ENCODE measurements around the gene DIP2C. TPM values are rescaled to one million over a fixed set of nuclear protein-coding genes. Genes with fewer than 3 reads are reported as not detected.
"Not testable (repeated sequence)": the region's sequence is repeated elsewhere in the genome, so short reads cannot be mapped to it uniquely, and the experiment has no call there.

DIP2C gene
- total RNA-seq, 2 donors from 2014 or later: 11.0 to 12.2 TPM

DNA sequence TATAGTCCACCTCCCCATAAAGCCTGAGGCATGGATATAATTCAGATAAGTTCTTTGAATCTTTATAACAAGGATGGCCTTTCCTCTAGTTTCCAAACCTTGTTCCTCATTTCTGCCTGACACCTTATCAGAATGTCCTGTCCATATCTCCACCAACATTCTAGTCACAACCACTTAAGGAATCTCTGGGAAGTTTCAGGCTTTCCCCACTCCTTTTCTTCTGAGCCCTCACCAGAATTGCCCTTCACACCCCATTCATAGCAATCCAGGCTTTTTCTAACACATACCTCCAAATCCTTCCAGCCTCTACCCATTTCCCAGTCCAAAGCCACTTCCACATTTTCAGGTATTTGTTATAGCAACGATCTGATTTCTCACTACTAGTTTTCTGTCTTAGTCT is 18.0 kb upstream of the DIP2C start:
- intact Hi-C loops (cut with DNase I, micrococcal nuclease): no loop called here
- no peak for ATAC-seq
- no peak for DNase-seq

DNA sequence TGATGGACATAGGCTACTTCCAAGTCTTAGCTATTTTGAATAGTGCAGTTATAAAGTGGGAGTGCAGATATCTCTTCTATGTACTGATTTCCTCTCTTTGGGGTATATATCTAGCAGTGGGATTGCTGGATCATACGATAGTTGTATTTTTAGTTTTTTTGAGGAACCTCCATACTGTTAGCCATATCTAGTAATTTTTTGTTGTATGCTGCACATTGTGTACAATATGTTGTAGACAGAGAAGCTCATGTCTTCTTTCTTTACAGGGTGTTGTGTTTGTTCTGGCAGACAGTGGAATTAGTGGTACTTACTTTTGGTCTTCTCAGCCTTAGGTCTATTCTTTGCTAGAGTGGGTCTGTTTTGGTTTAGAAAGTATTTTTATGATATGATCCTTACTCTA is 13.7 kb upstream of the DIP2C start:
- intact Hi-C loops (cut with DNase I, micrococcal nuclease): no loop called here
- DNase-seq: no peak
- no peak for ATAC-seq

DNA sequence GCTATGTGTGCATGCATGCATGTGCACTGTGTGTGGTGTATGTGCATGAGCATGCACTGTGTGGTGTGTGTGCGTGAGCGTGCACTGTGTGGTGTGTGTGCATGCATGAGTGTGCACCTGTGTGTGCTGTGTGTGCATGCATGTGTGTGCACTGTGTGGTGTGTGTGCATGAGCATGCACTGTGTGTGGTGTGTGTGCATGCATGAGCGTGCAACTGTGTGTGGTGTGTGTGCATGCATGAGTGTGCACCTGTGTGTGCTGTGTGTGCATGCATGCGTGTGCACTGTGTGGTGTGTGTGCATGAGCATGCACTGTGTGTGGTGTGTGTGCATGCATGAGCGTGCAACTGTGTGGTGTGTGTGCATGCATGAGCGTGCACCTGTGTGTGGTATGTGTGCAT is 10.7 kb upstream of the DIP2C start:
- DNase-seq; ATAC-seq; intact Hi-C loops (cut with DNase I, micrococcal nuclease): not testable (repeated sequence)

DNA sequence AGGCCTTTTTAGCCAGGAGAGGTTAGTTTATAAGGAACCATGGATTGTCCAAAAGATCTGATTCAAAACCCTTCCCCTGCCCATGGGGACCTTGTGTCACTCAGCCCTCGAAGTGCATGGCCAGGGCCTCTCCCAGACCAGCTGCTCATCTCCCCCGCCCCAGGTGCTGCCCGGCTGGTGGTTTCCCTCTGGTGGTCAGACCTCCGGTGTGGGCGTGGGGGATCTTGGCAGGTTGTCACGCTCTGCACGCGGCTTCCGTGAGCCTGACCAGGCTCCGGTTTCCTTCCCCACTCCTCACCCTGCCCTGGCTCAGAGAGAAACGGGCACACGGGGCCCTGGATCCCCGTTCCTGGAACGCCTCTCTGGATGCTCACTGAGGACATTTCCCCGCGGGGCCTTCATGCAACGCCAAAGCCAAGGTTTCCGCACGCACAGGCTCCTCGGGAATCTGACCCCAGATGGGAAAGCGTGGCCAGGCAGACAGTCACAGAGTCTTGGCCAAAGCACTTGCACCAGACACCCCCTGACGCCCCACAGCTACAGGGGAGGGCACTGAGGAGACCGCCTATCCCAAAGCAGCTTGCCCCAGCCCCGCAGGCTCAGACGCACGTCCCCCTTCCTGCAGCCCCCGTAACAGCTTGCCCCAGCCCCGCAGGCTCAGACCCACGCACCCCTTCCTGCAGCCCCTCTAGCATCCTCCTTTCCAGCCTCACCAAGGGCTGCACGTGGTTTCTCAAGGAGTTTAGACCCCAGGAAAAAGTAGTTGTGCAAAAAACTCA is 7.8 kb upstream of the DIP2C start:
- DNase-seq: no peak
- no peak for ATAC-seq
- intact Hi-C loops (cut with DNase I, micrococcal nuclease): no loop called here

DNA sequence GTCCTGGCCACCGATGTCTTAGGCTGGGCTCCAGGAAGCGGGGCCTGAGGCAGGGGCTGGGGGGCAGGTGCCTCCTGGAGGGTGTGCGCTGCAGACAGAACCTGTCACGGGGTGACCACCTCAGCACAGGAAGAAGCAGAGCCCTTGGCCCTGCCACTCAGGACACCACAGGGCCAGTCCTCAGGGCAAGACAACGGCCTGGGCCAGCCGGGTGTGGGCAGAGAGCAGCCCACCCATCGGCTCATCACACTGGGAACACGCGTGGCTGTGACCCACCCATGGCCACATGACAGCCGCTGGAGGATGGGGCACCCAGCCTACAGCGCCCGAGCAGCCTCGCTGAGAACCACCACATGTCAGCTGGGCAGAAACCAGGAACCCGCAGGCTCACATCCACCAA is 5.9 kb upstream of the DIP2C start:
- DNase-seq: no peak
- intact Hi-C loops (cut with DNase I, micrococcal nuclease): no loop called here
- ATAC-seq: no peak

DNA sequence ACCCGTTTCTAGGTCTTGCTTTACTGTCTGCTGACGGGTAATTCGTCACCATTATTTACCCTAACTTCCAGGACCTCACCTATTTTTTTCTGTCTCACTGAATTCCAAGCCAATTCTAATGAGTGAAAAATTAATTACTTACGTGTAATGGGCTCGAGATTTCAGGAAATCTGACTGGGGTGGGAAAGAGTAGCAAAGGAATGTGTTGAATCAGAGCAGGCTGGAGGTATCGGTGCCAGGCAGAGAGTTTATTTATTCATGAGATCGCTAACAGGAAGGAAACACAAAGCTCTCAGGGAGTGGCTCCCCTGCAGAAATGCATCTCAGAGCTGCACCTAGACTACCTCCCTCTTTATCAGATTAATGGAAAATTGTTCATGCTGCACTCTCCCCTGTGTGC is 4.0 kb upstream of the DIP2C start:
- peak; percentile 48 for ATAC-seq
- intact Hi-C loops (cut with DNase I, micrococcal nuclease): no loop called here
- no peak for DNase-seq

DNA sequence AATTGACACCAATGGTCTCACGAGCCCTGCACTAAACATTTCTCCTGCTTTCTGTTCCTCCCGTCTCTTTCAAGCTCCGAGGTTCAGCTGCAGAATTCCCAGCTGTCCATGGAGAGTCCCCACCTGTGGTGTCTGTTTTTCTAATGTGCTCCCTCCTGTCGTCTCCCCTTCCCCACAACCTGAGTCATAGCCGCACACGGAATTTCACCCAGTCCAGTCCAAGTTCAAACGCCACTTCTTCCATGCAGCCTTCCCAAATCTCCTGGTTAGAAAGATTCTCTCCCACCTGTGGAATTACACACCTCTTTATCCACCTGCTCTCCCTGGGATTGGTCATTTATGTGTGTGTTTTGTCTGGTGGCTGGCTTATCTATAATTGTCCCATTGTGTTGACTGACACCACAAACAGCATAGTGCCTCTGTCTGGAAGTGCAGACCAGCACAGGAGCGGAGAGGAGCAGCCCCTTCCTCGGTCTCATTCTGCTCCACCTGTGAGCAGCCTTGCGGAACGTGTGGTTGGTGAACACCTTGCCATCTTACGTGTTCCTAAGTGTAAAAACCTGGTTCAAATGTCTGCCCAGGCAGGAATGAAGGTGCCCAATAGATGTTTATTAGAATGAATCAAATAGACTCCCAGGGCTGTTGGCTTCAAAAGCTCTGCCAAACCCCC is 3.3 kb upstream of the DIP2C start:
- intact Hi-C loops (cut with DNase I, micrococcal nuclease): no loop called here

DNA sequence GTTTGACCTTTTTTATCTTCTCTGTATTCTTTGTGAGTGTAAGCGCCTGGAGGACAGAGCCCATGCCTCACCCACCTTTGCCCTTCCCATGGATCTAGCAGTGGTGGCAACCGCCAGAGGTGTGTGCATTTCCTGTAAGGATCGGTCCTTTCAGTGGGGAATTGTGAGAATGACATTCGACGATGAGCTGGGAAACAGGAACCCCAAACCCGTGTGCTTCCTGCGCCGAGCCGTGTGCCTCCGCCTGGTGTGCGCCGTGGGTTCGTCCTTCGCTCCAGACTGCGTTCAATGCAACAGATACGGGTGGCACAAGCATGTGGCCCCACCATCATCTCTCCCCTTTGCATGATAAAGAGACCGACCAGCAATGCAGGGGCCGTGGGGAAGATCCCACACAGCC is 1.7 kb upstream of the DIP2C start:
- no peak for ATAC-seq
- no peak for DNase-seq
- intact Hi-C loops (cut with DNase I, micrococcal nuclease): no loop called here

More for the DNA sequence above, 3.3 kb upstream of the DIP2C start:
- ATAC-seq (no peak), DNase-seq (no peak)

DNA sequence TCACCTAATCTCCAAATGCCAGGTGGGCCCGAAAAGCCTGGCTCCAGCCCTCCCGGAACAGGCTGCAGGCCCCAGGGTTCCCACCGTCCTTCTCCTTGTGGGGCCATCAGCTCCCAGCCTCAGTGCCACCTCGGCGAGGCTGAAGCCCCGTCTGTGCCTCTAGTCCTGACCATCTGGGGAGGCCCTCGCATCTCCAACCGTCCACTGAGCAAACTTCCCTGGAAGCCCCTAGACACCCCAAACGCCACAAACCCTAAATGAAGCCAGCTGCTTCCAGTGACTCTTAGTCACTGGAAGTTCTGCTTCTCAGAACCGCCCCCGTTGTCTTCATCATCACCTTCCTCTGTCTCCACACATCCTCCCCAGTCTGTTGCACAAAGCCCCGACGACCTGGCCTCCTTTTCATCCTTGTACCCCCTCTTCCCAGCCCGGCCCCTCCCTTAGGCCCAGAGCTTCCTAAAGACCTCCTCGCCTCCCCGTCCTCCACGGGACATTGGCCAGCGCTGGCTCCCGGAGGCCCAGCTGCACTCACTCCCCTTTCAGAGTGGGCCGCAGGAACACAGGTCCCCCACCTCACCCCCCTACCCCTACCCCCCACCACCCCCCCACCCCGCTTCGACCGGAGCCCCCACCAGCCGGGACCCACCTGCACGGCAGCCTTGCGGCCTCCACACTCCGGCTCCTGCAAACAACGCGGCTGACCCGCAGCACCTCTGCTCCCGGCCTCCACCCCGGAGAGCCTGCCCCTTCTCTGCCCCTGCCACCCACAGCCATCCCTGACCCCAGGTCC is 1.1 kb upstream of the DIP2C start:
- intact Hi-C loops (cut with DNase I, micrococcal nuclease): no loop called here
- ATAC-seq (no peak), DNase-seq (no peak)

DNA sequence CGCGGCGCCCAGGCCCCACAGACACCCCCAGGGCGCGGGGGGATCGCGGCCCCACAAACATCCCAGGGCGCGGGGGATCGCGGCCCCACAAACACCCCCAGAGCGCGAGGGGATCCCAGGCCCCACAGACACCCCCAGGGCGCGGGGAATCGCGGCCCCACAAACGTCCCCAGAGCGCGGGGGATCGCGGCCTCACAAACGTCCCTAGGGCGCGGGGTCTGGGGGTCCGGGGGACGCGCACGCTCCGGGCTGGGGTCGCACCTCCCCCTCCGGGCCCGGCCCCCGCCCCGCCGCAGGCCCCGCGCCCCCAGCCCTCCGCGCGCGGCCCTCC is 382 bp downstream of the DIP2C start:
- DNase-seq: no peak
- intact Hi-C loops (cut with DNase I, micrococcal nuclease): loop anchor here in 1 of 2 donors (10.0 kb wide), 1 partner anchor 184 kb away; no protein-coding TSS in a partner anchor
- peak; percentile 1 for ATAC-seq

DNA sequence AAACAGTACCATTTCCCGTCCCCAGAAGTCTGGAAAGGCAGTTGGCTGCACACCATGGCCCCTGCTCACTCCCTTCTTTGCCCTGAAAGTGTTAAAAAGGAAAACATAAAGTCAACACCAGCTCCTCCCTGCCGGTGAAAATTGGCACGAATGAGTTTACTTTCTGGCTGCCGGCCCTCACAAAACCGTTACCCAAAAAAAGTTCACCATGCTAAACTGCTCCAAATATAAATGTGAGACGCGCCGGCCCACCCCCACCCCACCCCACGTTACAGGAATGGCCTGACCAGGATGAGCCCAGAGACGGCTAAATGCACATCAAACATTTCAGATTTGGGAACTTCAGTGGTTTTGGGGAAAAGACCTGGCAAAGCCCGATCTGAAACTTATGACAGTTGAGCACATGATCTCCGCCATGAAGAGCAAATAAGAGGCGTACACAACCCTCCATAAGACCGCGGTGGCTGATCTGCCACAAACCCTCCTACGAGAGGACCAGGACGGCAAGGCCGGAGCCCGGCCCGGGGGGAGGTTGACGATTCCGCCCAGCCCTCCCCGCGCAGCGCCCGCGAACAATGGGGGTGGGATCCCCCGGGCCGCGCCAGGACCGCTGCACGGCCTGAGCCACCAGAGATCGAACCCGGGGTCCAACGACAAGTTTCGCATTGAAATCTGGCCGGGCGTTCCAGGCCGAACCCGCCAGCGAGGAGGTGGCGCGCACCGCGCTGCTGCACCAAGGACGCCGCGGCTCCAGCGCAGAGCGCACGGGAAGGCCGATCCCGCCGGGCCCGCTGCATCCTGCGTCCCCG is 952 bp downstream of the DIP2C start:
- ATAC-seq (peak; percentile 55), DNase-seq (peak in 1 of 2 donors; percentile 52)
- intact Hi-C loops (cut with DNase I, micrococcal nuclease): loop anchor here in 1 of 2 donors (10.0 kb wide), 1 partner anchor 184 kb away; no protein-coding TSS in a partner anchor

DNA sequence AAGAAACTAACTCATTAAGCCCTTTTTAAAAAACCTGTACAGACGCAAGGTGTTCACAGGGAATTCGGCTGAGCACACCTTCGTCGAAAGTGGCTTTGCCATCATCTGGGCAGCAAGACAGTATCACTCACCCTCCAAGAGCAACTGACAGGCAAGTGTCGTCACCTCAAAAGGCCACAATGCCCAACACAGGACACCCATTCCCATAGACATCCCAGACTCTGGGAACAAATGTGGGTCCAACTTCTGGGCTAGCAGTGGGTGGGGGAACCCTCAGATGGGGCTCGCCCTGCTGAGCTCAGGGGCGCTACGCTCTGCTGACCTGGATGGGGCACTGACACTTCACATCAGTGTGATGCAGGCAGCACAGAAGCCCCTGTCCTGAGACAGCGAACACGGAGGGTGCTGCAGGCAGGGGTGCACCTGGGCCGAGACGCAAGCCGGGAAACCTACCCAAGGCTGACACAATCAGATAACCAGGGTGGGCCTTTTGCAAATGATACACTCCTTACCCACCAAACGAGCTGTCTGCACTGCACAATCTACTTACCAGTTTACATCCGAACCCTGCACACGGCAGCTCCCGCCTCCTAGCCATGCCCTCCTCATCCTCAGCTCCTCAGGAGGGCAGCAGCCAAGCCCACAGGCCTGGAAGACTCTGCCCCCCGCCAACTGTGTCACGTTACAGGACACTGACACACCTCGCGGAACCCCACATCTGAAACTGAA is 1.7 kb downstream of the DIP2C start:
- ATAC-seq (no peak), DNase-seq (no peak)
- intact Hi-C loops (cut with DNase I, micrococcal nuclease): loop anchor here in 1 of 2 donors (10.0 kb wide), 1 partner anchor 183 kb away; no protein-coding TSS in a partner anchor

DNA sequence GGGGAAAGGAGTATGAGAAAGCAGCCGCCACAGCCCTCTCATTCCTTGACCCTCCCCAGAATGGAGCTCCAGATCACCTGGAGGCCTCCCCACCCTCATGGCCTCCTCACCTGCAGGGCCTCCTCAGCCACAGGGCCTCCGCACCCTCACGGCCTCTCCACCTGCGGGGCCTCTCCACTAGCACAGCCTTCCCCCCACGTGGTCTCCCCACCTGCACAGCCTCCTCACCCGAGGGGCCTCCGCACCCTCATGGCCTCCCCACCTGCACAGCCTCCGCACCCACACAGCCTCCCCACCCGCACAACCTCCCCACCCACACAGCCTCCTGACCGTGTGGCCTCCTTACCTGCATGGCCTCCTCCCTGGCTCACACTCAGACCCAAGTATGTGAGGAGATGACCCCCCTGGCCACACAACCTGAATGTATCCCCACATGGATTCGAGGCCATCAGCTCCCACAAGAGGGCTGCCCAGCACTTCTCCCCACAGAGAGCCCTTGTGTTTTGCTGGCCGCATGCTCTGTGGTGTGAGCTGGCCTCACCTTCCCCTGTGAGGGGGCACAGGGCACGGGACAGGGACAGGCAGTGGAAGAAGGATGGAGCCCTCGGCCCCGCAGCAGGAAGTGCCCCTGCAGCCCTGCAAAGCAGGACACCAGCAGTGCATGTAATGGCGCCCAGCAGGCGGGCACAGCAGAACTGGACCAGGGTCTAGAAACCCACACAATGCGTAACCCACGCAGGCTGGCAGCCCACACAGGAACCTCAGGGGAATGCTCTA is 3.1 kb downstream of the DIP2C start:
- no peak for ATAC-seq
- intact Hi-C loops (cut with DNase I, micrococcal nuclease): loop anchor here in 1 of 2 donors (10.0 kb wide), 1 partner anchor 182 kb away; no protein-coding TSS in a partner anchor
- DNase-seq: no peak

DNA sequence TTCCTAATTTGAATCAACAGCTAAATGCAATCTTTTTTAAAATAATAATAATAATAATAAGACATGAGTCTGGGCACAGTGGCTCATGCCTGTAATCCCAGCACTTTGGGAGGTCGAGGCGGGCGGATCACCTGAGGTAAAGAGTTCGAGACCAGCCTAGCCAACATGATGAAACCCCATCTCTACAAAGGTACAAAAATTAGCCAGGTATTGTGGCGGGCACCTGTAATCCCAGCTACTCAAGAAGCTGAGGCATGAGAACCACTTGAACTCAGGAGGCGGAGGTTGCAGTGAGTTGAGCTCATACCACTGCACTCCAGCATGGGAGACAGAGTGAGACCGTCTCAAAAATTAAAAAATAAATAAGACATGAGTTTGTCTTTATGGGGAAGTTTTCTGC is 3.9 kb downstream of the DIP2C start:
- no peak for DNase-seq
- no peak for ATAC-seq
- intact Hi-C loops (cut with DNase I, micrococcal nuclease): loop anchor here in 1 of 2 donors (10.0 kb wide), 1 partner anchor 181 kb away; no protein-coding TSS in a partner anchor

DNA sequence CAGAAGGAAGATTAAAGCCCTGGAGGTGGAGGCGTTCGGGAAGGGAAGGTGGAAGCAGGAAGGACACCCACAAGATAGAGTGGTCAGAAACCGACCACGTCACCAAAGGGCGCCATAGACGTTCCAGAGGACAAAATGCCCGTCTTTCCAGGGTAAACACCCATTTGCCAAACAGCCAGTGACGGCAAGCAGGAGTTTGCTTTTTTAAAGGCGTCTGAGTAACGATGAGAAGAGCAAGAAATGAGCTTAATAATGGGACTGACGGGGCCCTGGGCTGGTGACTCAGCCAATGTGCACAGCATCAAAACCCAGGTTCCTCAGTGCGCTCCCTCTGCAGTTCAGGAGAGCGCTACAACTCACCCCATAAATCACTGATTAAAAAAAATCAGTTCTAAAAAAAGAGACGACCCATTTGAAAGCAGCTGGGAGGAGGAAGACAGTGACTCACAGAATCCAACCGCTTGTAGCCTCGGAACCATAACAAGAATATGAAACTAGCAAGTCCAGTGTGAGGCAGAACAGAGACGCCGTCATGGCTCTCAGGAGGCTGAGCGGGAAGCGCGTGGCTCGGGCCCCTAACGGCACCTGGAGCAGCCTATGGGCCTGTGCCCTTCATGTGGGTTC is 5.9 kb downstream of the DIP2C start:
- intact Hi-C loops (cut with DNase I, micrococcal nuclease): loop anchor here in 1 of 2 donors (10.0 kb wide), 1 partner anchor 179 kb away; no protein-coding TSS in a partner anchor
- DNase-seq: no peak
- peak; percentile 26 for ATAC-seq

DNA sequence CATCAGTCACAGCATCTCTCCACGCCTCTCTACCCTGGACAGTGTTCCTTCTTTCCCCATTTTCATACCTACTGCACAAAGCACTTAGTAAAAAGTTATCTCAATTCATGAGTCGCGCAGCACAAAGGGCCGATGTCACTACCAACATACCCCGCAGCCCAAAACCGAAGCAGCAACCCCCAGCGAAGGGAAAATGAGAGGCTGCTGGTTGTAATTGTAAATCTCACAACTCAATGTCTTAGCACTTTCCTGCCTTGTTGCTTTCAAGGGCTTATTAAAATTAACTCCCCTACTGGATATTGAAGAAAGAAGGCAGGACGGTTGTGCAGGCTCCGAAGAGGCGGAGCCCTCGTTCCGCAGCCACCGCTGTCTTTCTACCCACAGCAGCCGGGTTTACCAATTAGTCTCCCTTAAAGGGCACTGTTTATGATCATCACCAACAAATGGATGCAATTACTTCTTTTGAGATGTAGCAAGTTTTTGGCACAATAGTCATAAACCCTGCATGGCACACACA is 6.5 kb downstream of the DIP2C start:
- no peak for ATAC-seq
- no peak for DNase-seq
- intact Hi-C loops (cut with DNase I, micrococcal nuclease): loop anchor here in 1 of 2 donors (10.0 kb wide), 1 partner anchor 178 kb away; no protein-coding TSS in a partner anchor

Measured in left colon (tissue), 2 donors.